CD4-positive, alpha-beta T cell (primary cell): ENCODE data around the gene JARID2. TPM values are rescaled to one million over a fixed set of nuclear protein-coding genes. Genes with fewer than 3 reads are reported as not detected.

ENCODE experiments used
- ATAC-seq: fragments of 200-7000 bp; cut with Tn5 transposase; one replicate; pipeline ENCODE4 v1.10.0; 2022; ENCODE audit warnings: mild to moderate bottlenecking; ENCODE audit not compliant: poor library complexity
- CTCF ChIA-PET: fragments of 350-600 bp; sonication (Branson Sonifier 250); formaldehyde crosslinking; loops from one replicate; lab custom pipeline; 2021; ENCODE audit warnings: antibody characterized with exemption, inconsistent platforms; lab: Charles Lee
- POLR2A ChIA-PET: fragments of 350-600 bp; sonication (Branson Sonifier 250); formaldehyde crosslinking; loops from one replicate; lab custom pipeline; 2021; ENCODE audit warnings: antibody characterized with exemption, inconsistent platforms; lab: Charles Lee
- DNase-seq, 14 experiments: peaks; one replicate each; pipeline ENCODE4 v3.0.0-alpha.2; 2013 to 2020; ENCODE audit warnings: mixed read lengths in 2 of 14
- H3K27ac ChIP-seq, 2 donors: one replicate each; pipeline versions ENCODE4 v1.5.1 to v1.7.0; 2013; ENCODE audit warnings: low read length in 2 of 2, low read depth in 1 of 2, mild to moderate bottlenecking in 1 of 2
- H3K27me3 ChIP-seq, 2 experiments: 1 replicate in 1 of 2; 2 replicates in 1 of 2; pipeline versions ENCODE4 v1.6.1 to v1.7.0; 2013; ENCODE audit warnings: low read length in 2 of 2, control low read depth in 1 of 2, mild to moderate bottlenecking in 1 of 2, moderate library complexity in 1 of 2; ENCODE audit not compliant: insufficient read depth in 2 of 2, control insufficient read depth in 1 of 2
- H3K36me3 ChIP-seq: one replicate; pipeline ENCODE4 v1.6.1; 2013; ENCODE audit warnings: low read length, control low read depth; ENCODE audit not compliant: insufficient read depth
- H3K4me1 ChIP-seq: one replicate; pipeline ENCODE4 v1.6.1; 2013; ENCODE audit warnings: low read length, control low read depth; ENCODE audit not compliant: insufficient read depth
- H3K4me3 ChIP-seq: one replicate; pipeline ENCODE4 v1.5.1; 2013; ENCODE audit warnings: mild to moderate bottlenecking, low read length, moderate library complexity
- H3K9me3 ChIP-seq, 2 experiments: 1 replicate in 1 of 2; 2 replicates in 1 of 2; pipeline versions ENCODE4 v1.6.1 to v1.7.0; 2013; ENCODE audit warnings: low read length in 2 of 2, mild to moderate bottlenecking in 2 of 2, control low read depth in 1 of 2, moderate library complexity in 1 of 2; ENCODE audit not compliant: control insufficient read depth in 1 of 2, insufficient read depth in 1 of 2
- H3K27ac Mint-ChIP-seq: one replicate; pipeline ENCODE4 v1.8.0; 2020; ENCODE audit warnings: mixed read lengths
- H3K27me3 Mint-ChIP-seq: one replicate; pipeline ENCODE4 v1.8.0; 2021; ENCODE audit warnings: mixed read lengths
- H3K36me3 Mint-ChIP-seq: one replicate; pipeline ENCODE4 v1.8.0; 2021; ENCODE audit warnings: low read depth, mixed read lengths
- H3K4me1 Mint-ChIP-seq: one replicate; pipeline ENCODE4 v1.8.0; 2021; ENCODE audit warnings: low read depth, mixed read lengths
- H3K4me3 Mint-ChIP-seq: one replicate; pipeline ENCODE4 v1.8.0; 2020; ENCODE audit warnings: mild to moderate bottlenecking, mixed read lengths
- H3K9me3 Mint-ChIP-seq: one replicate; pipeline ENCODE4 v1.8.0; 2020; ENCODE audit warnings: mixed read lengths
- CTCF ChIP-seq: fragments of 200-600 bp; IDR thresholded peaks from one replicate; pipeline ENCODE4 v1.8.0; 2022; ENCODE audit warnings: antibody characterized with exemption, mild to moderate bottlenecking
- intact Hi-C, 2 experiments: fragments of 100-400 bp; cut with DNase I in 1 of 2; cut with micrococcal nuclease in 1 of 2; formaldehyde crosslinking; loops; one replicate each; pipeline versions ENCODE4 v1.15.1 to v1.9.0; 2023 to 2025; cut with DNase I, micrococcal nuclease
- total RNA-seq, 174 experiments: library from RNA in 2 of 174; stranded (reverse) in 2 of 174; gene quantifications; one replicate each; pipeline ENCODE4 v1.2.3 and lab custom pipeline; 2021 to 2026

JARID2 gene
- total RNA-seq, 2 experiments from 2014 or later = 32.0 to 33.0 TPM

GRCh38 chr6:15487262-15487661, 241.4 kb downstream of the JARID2 start:
- Mint-ChIP-seq H3K4me3 (no peak overlapping the region), H3K9me3 (no peaks in the 10 kb centered on the region), H3K27ac (no peak overlapping the region), H3K4me1 (peaks cover 67% of the 10 kb centered on the region), H3K27me3 (no peaks in the 10 kb centered on the region), H3K36me3 (peaks cover 40% of the 10 kb centered on the region)
- Histone ChIP-seq H3K9me3 (no peaks in the 10 kb centered on the region), H3K27me3 (no peaks in the 10 kb centered on the region), H3K36me3 (peaks cover 23% of the 10 kb centered on the region), H3K4me3 (no peak overlapping the region), H3K4me1 (peaks cover 7% of the 10 kb centered on the region), H3K27ac (no peak overlapping the region)
- no peak for TF ChIP-seq CTCF
- no peak for DNase-seq
- ChIA-PET CTCF (no interaction called here), POLR2A (no interaction called here)
- no peak for ATAC-seq
- intact Hi-C loops = no loop called here

GRCh38 chr6:15489261-15489962, 243.5 kb downstream of the JARID2 start:
- Histone ChIP-seq H3K27me3 (no peaks in the 10 kb centered on the region), H3K27ac (peak overlapping the region in 1 of 2 donors; percentile 22), H3K4me3 (no peak overlapping the region), H3K9me3 (no peaks in the 10 kb centered on the region), H3K36me3 (peaks cover 23% of the 10 kb centered on the region), H3K4me1 (peaks cover 7% of the 10 kb centered on the region)
- intact Hi-C loops = no loop called here
- Mint-ChIP-seq H3K27me3 (no peaks in the 10 kb centered on the region), H3K27ac (peak overlapping the region; percentile 28), H3K36me3 (peaks cover 45% of the 10 kb centered on the region), H3K9me3 (no peaks in the 10 kb centered on the region), H3K4me1 (peaks cover 55% of the 10 kb centered on the region), H3K4me3 (no peak overlapping the region)
- ATAC-seq (no peak), DNase-seq (peak in 1 of 14 experiments; percentile 15)
- ChIA-PET CTCF (no interaction called here), POLR2A (no interaction called here)
- TF ChIP-seq CTCF = no peak

- TF ChIP-seq CTCF = no peak
- Mint-ChIP-seq H3K27ac (peak overlapping the region; percentile 22), H3K9me3 (no peaks in the 10 kb centered on the region), H3K4me3 (no peak overlapping the region), H3K27me3 (no peaks in the 10 kb centered on the region), H3K36me3 (peaks cover 49% of the 10 kb centered on the region), H3K4me1 (peaks cover 47% of the 10 kb centered on the region)
- no peaks in the 10 kb centered on the region for H3K27me3 ChIP-seq
- intact Hi-C loops = loop anchor here in 1 of 2 experiments (1.0 to 2.0 kb wide), 4 partner anchors 132 to 1362 kb away; no protein-coding TSS in a partner anchor
- no peaks in the 10 kb centered on the region for H3K9me3 ChIP-seq
- H3K27ac ChIP-seq = no peak overlapping the region
- H3K4me1 ChIP-seq = peaks cover 7% of the 10 kb centered on the region
- POLR2A ChIA-PET = no interaction called here
- DNase-seq = no peak
- no peak overlapping the region for H3K4me3 ChIP-seq
- ATAC-seq = no peak
- H3K36me3 ChIP-seq = peaks cover 28% of the 10 kb centered on the region
- CTCF ChIA-PET = no interaction called here
These were observed 244.6 kb downstream of the JARID2 start for GRCh38 chr6:15490242-15491100.
